ENCODE results near the gene HIPK1. TPM values are rescaled to one million over a fixed set of nuclear protein-coding genes. Genes with fewer than 3 reads are reported as not detected.

HIPK1 gene
- total RNA-seq, 4 donors from 2014 or later, result 48.3 to 63.9 (median 53.1) TPM

DNA sequence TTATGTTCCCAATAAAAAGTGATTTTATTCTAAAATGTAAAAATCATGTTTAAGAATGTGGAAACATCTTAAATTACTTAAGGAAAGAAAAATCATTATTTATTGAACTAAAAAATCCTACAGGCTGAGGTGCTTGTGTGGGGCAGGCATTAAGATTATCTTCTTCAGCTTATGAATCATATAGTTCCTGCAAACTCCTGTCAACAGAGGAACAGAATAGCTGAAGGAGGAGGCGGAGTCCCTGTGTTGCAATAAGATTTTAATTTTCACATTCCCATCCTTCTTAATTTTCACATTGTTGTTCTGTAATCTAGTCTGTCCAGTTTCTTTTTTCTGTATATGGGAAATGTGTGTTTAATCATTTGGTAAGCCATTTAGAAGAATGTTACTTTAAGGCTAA, 29.6 kb downstream of the HIPK1 start:
- intact Hi-C loops (cut with DNase I; ENCODE audit: low total_unique reads) (no loop called here), in situ Hi-C loops (cut with MboI; ENCODE audit: low pct_ligation_motif_present in 1 of 4, low pct_unique_long_range_greater_than_20kb in 1 of 4, low sequenced_read_pairs in 3 of 4) (no loop called here)
- no peaks in the 10 kb centered on the region for H3K4me1 ChIP-seq
- peaks cover 0 to 49% (median 21%) of the 10 kb centered on the region in 4 donors for H3K36me3 ChIP-seq
- 94 to 100% methylated on average over 1 of the region's 1 CpG for WGBS, 2 donors (ENCODE audit: low coverage in 1 of 2)
- H3K27ac ChIP-seq, result no peak overlapping the region
- H3K27me3 ChIP-seq, result no peaks in the 10 kb centered on the region
- no peak for DNase-seq
- H3K9me3 ChIP-seq, result no peaks in the 10 kb centered on the region
- H3K4me3 ChIP-seq, result no peak overlapping the region
- TF ChIP-seq EP300 (IDR thresholded peaks at IDR 0.05; ENCODE audit: low read depth), result no peak
- TF ChIP-seq, protein P1, sequence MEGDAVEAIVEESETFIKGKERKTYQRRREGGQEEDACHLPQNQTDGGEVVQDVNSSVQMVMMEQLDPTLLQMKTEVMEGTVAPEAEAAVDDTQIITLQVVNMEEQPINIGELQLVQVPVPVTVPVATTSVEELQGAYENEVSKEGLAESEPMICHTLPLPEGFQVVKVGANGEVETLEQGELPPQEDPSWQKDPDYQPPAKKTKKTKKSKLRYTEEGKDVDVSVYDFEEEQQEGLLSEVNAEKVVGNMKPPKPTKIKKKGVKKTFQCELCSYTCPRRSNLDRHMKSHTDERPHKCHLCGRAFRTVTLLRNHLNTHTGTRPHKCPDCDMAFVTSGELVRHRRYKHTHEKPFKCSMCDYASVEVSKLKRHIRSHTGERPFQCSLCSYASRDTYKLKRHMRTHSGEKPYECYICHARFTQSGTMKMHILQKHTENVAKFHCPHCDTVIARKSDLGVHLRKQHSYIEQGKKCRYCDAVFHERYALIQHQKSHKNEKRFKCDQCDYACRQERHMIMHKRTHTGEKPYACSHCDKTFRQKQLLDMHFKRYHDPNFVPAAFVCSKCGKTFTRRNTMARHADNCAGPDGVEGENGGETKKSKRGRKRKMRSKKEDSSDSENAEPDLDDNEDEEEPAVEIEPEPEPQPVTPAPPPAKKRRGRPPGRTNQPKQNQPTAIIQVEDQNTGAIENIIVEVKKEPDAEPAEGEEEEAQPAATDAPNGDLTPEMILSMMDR (IDR thresholded peaks at IDR 0.05), result no peak
- TF ChIP-seq POLR2A (IDR thresholded peaks at IDR 0.05), result no peak
- no peak for TF ChIP-seq POLR2AphosphoS5 (IDR thresholded peaks at IDR 0.05)

DNA sequence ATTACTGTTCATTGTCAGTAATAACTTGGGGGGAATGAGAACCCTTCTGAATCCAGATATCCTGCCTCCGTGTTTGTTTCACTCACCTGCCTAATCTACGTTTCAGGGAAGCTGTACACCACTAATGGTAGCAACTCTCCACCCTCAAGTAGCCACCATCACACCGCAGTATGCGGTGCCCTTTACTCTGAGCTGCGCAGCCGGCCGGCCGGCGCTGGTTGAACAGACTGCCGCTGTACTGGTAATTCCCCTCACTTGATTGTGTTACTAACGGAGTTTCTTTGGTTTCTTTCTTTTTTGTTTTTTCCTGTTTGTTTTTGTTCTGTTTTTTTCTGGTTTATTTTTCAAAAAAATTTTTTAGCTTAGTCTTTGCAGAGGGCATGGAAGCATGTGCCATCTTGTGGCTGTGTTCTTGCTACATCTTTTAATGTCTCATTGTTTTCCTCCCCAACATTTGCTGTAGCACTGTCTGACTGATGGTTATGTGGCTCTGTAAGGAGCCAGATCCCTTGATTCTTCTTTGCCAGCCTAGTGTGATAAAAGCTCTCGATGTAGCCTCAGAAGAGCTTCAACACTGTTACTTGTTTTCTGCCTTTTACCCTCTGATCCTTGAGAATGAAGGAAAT, 34.3 kb downstream of the HIPK1 start:
- Histone ChIP-seq H3K27me3 (no peaks in the 10 kb centered on the region), H3K4me3 (no peak overlapping the region), H3K36me3 (peaks cover 0 to 60% (median 25%) of the 10 kb centered on the region in 4 donors), H3K9me3 (no peaks in the 10 kb centered on the region), H3K27ac (no peak overlapping the region), H3K4me1 (peaks cover 0 to 18% (median 1%) of the 10 kb centered on the region in 4 donors)
- no peak for DNase-seq
- 89 to 94% methylated on average over 6 to 12 of the region's 12 CpGs for WGBS, 2 donors (ENCODE audit: low coverage in 1 of 2)
- intact Hi-C loops (cut with DNase I; ENCODE audit: low total_unique reads) (no loop called here), in situ Hi-C loops (cut with MboI; ENCODE audit: low pct_ligation_motif_present in 1 of 4, low pct_unique_long_range_greater_than_20kb in 1 of 4, low sequenced_read_pairs in 3 of 4) (no loop called here)
- TF ChIP-seq POLR2AphosphoS5 (IDR thresholded peaks at IDR 0.05) (no peak), POLR2A (IDR thresholded peaks at IDR 0.05) (no peak), EP300 (IDR thresholded peaks at IDR 0.05; ENCODE audit: low read depth) (no peak)
- TF ChIP-seq, protein P1 (IDR thresholded peaks at IDR 0.05), result no peak

DNA sequence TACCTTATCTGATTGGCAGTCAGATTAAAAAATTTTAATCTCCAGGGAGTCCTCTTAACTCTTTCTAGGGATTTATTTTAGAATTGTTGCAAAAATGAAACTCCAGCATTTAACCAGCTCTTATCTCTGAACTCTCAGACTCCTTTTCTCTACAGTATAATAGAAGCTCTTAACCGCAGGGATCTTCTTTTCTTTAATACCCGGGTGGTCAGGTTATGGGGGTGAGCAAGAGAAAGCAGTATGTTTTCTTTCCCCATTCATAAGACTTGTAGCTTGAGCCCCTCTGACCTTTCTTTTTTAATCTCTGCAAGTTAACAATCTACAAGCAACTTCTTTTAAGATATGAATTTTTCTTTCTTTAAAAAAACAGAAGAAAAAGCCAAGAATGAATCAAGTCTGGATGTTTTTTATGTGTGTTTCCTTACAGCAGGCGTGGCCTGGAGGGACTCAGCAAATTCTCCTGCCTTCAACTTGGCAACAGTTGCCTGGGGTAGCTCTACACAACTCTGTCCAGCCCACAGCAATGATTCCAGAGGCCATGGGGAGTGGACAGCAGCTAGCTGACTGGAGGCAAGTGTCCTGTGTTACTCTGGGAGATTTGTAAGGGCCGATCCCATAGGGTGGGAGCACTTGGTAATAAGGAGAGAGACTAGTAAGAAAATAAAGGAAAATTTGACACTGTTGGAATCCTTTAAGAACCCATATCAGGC, 36.7 kb downstream of the HIPK1 start:
- DNase-seq, result no peak
- 82 to 90% methylated on average over 3 to 4 of the region's 4 CpGs for WGBS, 2 donors (ENCODE audit: low coverage in 1 of 2)
- in situ Hi-C loops (cut with MboI; ENCODE audit: low pct_ligation_motif_present in 1 of 4, low pct_unique_long_range_greater_than_20kb in 1 of 4, low sequenced_read_pairs in 3 of 4), result no loop called here
- peaks cover 0 to 75% (median 33%) of the 10 kb centered on the region in 4 donors for H3K36me3 ChIP-seq
- peaks cover 0 to 18% (median 1%) of the 10 kb centered on the region in 4 donors for H3K4me1 ChIP-seq
- no peaks in the 10 kb centered on the region for H3K27me3 ChIP-seq
- H3K9me3 ChIP-seq, result no peaks in the 10 kb centered on the region
- no peak overlapping the region for H3K4me3 ChIP-seq
- intact Hi-C loops (cut with DNase I; ENCODE audit: low total_unique reads), result no loop called here
- no peak overlapping the region for H3K27ac ChIP-seq
- TF ChIP-seq POLR2AphosphoS5 (IDR thresholded peaks at IDR 0.05) (no peak), POLR2A (IDR thresholded peaks at IDR 0.05) (no peak), EP300 (IDR thresholded peaks at IDR 0.05; ENCODE audit: low read depth) (no peak)
- TF ChIP-seq, protein P1 (IDR thresholded peaks at IDR 0.05), result no peak

GRCh38 chr1:113972954-113973353, 43.8 kb downstream of the HIPK1 start:
- in situ Hi-C loops (cut with MboI; ENCODE audit: low pct_ligation_motif_present in 1 of 4, low pct_unique_long_range_greater_than_20kb in 1 of 4, low sequenced_read_pairs in 3 of 4) (loop anchor here in 2 of 4 donors (10.0 kb wide), 1 partner anchor 312 kb away; no protein-coding TSS in a partner anchor), intact Hi-C loops (cut with DNase I; ENCODE audit: low total_unique reads) (no loop called here)
- no peak for TF ChIP-seq POLR2A (IDR thresholded peaks at IDR 0.05)
- no peak for TF ChIP-seq POLR2AphosphoS5 (IDR thresholded peaks at IDR 0.05)
- TF ChIP-seq EP300 (IDR thresholded peaks at IDR 0.05; ENCODE audit: low read depth), result no peak
- TF ChIP-seq, protein P1 (IDR thresholded peaks at IDR 0.05), result no peak

More at GRCh38 chr1:113972954-113973353, 43.8 kb downstream of the HIPK1 start:
- Histone ChIP-seq H3K4me1 (peaks cover 3 to 30% (median 9%) of the 10 kb centered on the region in 4 donors), H3K27me3 (no peaks in the 10 kb centered on the region), H3K9me3 (no peaks in the 10 kb centered on the region), H3K36me3 (peaks cover 0 to 57% (median 27%) of the 10 kb centered on the region in 4 donors), H3K27ac (no peak overlapping the region), H3K4me3 (no peak overlapping the region)
- 99% methylated on average over 9 of the region's 9 CpGs; no CpG with 5 or more reads in 1 of the 2 donors for WGBS, 2 donors (ENCODE audit: low coverage in 1 of 2)
- no peak for DNase-seq

Measured in transverse colon (tissue), 4 donors.